ENCODE results near the gene CRIM1. TPM values are rescaled to one million over a fixed set of nuclear protein-coding genes. Genes with fewer than 3 reads are reported as not detected.

The CRIM1 gene
- total RNA-seq, 1 donor = 100 TPM

DNA sequence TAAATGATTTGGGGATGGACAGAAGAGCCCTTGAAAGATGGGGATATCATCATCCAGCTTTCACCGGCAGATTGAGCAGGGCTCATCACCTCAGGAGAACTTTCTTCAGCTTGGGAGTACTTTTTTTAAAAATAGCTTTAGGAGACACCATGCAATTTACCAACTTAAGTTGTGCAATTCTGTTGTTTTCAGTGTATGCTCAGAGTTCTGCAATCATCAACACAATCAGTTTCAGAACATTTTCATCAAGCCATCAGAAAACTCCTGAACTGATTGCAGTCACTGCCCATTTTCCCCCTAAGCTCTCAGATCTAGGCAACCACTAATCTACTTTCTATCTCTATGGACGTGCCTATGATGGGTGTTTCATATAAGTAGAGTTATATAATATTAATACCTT is 117.7 kb downstream of the CRIM1 start:
- DNase-seq (ENCODE audit: low read depth) = no peak
- no peak overlapping the region for H3K4me3 ChIP-seq (ENCODE audit: low read depth, low read length)
- TF ChIP-seq, protein P1, sequence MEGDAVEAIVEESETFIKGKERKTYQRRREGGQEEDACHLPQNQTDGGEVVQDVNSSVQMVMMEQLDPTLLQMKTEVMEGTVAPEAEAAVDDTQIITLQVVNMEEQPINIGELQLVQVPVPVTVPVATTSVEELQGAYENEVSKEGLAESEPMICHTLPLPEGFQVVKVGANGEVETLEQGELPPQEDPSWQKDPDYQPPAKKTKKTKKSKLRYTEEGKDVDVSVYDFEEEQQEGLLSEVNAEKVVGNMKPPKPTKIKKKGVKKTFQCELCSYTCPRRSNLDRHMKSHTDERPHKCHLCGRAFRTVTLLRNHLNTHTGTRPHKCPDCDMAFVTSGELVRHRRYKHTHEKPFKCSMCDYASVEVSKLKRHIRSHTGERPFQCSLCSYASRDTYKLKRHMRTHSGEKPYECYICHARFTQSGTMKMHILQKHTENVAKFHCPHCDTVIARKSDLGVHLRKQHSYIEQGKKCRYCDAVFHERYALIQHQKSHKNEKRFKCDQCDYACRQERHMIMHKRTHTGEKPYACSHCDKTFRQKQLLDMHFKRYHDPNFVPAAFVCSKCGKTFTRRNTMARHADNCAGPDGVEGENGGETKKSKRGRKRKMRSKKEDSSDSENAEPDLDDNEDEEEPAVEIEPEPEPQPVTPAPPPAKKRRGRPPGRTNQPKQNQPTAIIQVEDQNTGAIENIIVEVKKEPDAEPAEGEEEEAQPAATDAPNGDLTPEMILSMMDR (IDR thresholded peaks at IDR 0.05; ENCODE audit: insufficient read depth, low read length) = no peak

DNA sequence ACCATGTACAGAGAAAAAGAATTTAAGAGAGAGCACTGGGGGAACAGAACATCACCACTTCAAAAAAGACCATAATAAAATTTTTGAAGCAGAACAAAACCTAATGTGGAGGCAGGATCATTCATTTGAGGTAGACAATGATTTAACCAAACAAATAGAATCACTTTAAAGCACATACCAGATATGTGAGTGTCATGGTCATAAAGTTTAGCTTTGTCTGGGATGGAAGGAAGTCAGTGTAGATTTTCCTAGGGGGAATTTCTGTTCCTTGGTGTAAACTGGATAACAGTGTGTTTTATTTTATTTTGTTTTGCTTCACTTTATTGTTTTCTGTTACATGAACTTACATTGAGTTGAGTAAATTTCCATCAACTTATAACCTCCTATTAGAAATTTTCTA is 120.8 kb downstream of the CRIM1 start:
- DNase-seq (ENCODE audit: low read depth) = no peak
- TF ChIP-seq, protein P1 (IDR thresholded peaks at IDR 0.05; ENCODE audit: insufficient read depth, low read length) = no peak
- H3K4me3 ChIP-seq (ENCODE audit: low read depth, low read length) = no peak overlapping the region

DNA sequence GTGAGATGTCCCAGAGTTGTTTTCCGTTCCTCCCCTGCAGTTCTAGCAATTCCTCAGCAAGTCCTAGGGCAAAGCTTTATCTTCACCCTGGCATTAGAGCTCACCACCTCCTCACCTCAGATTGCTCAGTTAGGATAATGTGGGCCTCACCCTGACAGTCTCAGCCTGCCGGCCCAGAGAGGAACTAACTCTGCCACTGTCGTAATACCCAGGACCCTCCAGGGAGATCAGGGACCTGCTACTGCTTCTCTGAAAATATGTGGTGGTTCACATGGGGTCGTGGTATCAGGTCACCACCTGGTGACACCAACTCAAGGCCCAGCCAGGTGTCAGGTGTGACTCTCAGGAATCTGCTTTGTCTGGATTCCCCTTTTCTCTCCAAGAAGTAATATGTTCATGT is 121.7 kb downstream of the CRIM1 start:
- H3K4me3 ChIP-seq (ENCODE audit: low read depth, low read length) = no peak overlapping the region
- DNase-seq (ENCODE audit: low read depth) = no peak
- TF ChIP-seq, protein P1 (IDR thresholded peaks at IDR 0.05; ENCODE audit: insufficient read depth, low read length) = no peak

DNA sequence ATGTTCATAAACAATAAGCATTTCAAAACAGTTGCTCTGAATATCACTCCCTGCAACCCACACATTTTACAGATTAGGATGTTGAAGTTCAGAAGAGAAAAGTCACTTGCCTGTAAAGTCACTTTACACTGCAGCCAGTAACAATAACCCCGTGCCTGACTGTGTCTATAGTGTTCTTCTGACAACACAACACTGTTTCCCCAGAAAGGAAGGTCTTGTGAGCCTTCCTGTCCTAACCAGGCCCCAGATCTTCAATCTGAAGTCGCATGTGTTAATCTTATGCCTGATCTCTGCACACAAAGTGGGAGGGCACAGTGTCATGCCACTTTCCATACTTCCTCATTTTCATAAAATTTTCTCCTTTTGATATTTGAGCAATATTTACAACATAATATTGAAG is 122.2 kb downstream of the CRIM1 start:
- H3K4me3 ChIP-seq (ENCODE audit: low read depth, low read length) = no peak overlapping the region
- no peak for DNase-seq (ENCODE audit: low read depth)

DNA sequence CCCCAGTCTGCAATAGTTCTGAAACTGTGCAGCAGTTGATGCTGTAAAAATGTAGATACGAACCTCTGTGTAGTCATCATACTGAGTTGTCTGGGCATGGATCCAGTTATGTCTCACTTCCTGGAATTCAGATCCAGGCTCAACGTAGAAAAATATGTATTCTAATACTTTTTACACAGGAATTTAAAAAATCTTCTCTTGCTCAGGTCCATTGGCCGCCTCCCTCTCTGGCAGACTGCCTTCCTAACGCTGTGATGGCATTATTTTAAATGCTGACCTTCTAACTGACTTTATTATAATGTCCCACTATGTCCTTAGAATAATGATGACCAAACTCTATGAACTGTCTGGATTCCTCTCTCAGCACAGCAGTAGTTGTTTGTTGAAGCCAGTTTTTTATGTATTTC is 122.8 kb downstream of the CRIM1 start:
- DNase-seq (ENCODE audit: low read depth) = peak; percentile 93
- no peak overlapping the region for H3K4me3 ChIP-seq (ENCODE audit: low read depth, low read length)
- TF ChIP-seq, protein P1 (IDR thresholded peaks at IDR 0.05; ENCODE audit: insufficient read depth, low read length) = no peak

More for the DNA sequence above, 122.2 kb downstream of the CRIM1 start:
- TF ChIP-seq, protein P1 (IDR thresholded peaks at IDR 0.05; ENCODE audit: insufficient read depth, low read length) = no peak

DNA sequence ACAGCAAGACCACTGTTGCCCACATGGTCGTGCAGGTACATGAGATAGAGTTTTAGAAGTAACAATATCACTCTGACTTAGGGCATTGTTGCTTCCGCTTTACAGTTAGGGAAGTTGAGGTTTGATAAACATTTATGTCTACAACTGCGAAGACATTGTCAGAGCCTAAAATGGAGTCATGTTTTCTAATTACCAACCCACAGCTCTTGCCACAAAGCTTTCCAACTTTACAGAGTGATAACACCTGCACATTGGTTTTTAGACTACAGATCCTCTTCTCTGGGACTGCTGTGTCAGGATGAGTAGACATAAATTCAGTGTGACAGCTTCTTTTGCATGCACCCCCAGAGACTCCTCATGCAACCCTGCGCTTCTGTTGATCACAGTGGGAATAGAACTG is 123.4 kb downstream of the CRIM1 start:
- no peak overlapping the region for H3K4me3 ChIP-seq (ENCODE audit: low read depth, low read length)
- no peak for DNase-seq (ENCODE audit: low read depth)
- TF ChIP-seq, protein P1 (IDR thresholded peaks at IDR 0.05; ENCODE audit: insufficient read depth, low read length) = no peak

DNA sequence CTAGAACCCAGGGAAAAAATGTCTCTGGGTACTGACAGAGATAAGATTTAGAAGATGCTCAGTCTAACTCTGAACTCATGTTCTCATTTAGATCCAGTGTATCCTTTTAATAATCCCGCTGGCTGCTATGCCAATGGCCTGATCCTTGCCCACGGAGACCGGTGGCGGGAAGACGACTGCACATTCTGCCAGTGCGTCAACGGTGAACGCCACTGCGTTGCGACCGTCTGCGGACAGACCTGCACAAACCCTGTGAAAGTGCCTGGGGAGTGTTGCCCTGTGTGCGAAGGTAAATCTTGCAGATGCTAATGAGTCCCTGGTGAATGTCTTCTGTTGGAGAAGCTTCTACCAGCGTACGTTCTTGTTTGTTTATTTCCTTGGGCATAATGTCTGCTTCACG is 123.8 kb downstream of the CRIM1 start:
- TF ChIP-seq, protein P1 (IDR thresholded peaks at IDR 0.05; ENCODE audit: insufficient read depth, low read length) = no peak
- H3K4me3 ChIP-seq (ENCODE audit: low read depth, low read length) = no peak overlapping the region
- DNase-seq (ENCODE audit: low read depth) = no peak

Data from fibroblast of the aortic adventitia (primary cell).